SW 1271 (cell line): ENCODE data around the gene CACNA1C.

Experiments
- DNase-seq, 2 experiments: peaks; one replicate each; lab custom pipeline; 2025; lab: John Stamatoyannopoulos, UW

The CACNA1C gene

GRCh38 chr12:2628401-2628800 is 575.6 kb downstream of the CACNA1C start:
- DNase-seq: no peak

GRCh38 chr12:2629051-2629450 is 576.3 kb downstream of the CACNA1C start:
- DNase-seq: no peak

GRCh38 chr12:2631653-2632350 is 579.0 kb downstream of the CACNA1C start:
- DNase-seq: no peak

GRCh38 chr12:2633176-2633824 is 580.5 kb downstream of the CACNA1C start:
- no peak for DNase-seq

GRCh38 chr12:2633825-2634200 is 581.0 kb downstream of the CACNA1C start:
- DNase-seq: no peak

- no peak for DNase-seq
Measured at GRCh38 chr12:2634471-2634870, 581.7 kb downstream of the CACNA1C start.

- DNase-seq: no peak
Measured at GRCh38 chr12:2636741-2637340, 584.1 kb downstream of the CACNA1C start.

GRCh38 chr12:2637371-2637770 is 584.6 kb downstream of the CACNA1C start:
- DNase-seq: no peak

GRCh38 chr12:2638273-2639019 is 585.7 kb downstream of the CACNA1C start:
- DNase-seq: no peak

- DNase-seq: no peak
Measured at GRCh38 chr12:2639020-2639298, 586.2 kb downstream of the CACNA1C start.

- no peak for DNase-seq
Measured at GRCh38 chr12:2640281-2640680, 587.5 kb downstream of the CACNA1C start.

- DNase-seq: peak; percentile 84 to 88
Measured at GRCh38 chr12:2640709-2641108, 587.9 kb downstream of the CACNA1C start.

GRCh38 chr12:2641207-2641606 is 588.4 kb downstream of the CACNA1C start:
- peak; percentile 50 to 67 for DNase-seq

- no peak for DNase-seq
Measured at GRCh38 chr12:2641761-2642160, 589.0 kb downstream of the CACNA1C start.

- DNase-seq: no peak
Measured at GRCh38 chr12:2642176-2642892, 589.5 kb downstream of the CACNA1C start.

GRCh38 chr12:2642896-2643425 is 590.2 kb downstream of the CACNA1C start:
- DNase-seq: no peak

- no peak for DNase-seq
Measured at GRCh38 chr12:2643576-2644135, 590.9 kb downstream of the CACNA1C start.

- no peak for DNase-seq
Measured at GRCh38 chr12:2644683-2645405, 592.1 kb downstream of the CACNA1C start.

- DNase-seq: no peak
Measured at GRCh38 chr12:2645460-2645859, 592.7 kb downstream of the CACNA1C start.

GRCh38 chr12:2646341-2646740 is 593.6 kb downstream of the CACNA1C start:
- no peak for DNase-seq

- no peak for DNase-seq
Measured at GRCh38 chr12:2647186-2647585, 594.4 kb downstream of the CACNA1C start.
